ENCODE data around the gene MCM9.

Gene MCM9

GRCh38 chr6:118810420-118811027 lies 124.4 kb downstream of the MCM9 start:
- Histone ChIP-seq H3K27me3 (ENCODE audit: insufficient read depth, poor library complexity, severe bottlenecking) (no peaks in the 10 kb centered on the region), H3K4me3 (replicated peaks; ENCODE audit: insufficient read depth, low read length) (no peak overlapping the region), H3K27ac (replicated peaks) (peak overlapping the region; percentile 81)
- DNase-seq (ENCODE audit: low read depth in 1 of 2, low spot score in 1 of 2): peak; percentile 16 to 81
- 0 out of 2 replicates have a peak, but pooled peaks have one; percentile 33 for TF ChIP-seq POLR2AphosphoS5 (IDR thresholded peaks at IDR 0.05; ENCODE audit: low read depth)
- TF ChIP-seq, protein P1, sequence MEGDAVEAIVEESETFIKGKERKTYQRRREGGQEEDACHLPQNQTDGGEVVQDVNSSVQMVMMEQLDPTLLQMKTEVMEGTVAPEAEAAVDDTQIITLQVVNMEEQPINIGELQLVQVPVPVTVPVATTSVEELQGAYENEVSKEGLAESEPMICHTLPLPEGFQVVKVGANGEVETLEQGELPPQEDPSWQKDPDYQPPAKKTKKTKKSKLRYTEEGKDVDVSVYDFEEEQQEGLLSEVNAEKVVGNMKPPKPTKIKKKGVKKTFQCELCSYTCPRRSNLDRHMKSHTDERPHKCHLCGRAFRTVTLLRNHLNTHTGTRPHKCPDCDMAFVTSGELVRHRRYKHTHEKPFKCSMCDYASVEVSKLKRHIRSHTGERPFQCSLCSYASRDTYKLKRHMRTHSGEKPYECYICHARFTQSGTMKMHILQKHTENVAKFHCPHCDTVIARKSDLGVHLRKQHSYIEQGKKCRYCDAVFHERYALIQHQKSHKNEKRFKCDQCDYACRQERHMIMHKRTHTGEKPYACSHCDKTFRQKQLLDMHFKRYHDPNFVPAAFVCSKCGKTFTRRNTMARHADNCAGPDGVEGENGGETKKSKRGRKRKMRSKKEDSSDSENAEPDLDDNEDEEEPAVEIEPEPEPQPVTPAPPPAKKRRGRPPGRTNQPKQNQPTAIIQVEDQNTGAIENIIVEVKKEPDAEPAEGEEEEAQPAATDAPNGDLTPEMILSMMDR (IDR thresholded peaks at IDR 0.05; ENCODE audit: insufficient read depth, low read length): no peak
- no peak for TF ChIP-seq REST (IDR thresholded peaks at IDR 0.05; ENCODE audit: insufficient replicate concordance, low read depth)
- TF ChIP-seq GABPA (IDR thresholded peaks at IDR 0.05; ENCODE audit: low read depth): 0 out of 2 replicates have a peak, but pooled peaks have one; percentile 18
- peak; percentile 62; the same call in 1 of the 2 replicates for TF ChIP-seq SPI1 (IDR thresholded peaks at IDR 0.05; ENCODE audit: borderline replicate concordance, low read depth)

DNA sequence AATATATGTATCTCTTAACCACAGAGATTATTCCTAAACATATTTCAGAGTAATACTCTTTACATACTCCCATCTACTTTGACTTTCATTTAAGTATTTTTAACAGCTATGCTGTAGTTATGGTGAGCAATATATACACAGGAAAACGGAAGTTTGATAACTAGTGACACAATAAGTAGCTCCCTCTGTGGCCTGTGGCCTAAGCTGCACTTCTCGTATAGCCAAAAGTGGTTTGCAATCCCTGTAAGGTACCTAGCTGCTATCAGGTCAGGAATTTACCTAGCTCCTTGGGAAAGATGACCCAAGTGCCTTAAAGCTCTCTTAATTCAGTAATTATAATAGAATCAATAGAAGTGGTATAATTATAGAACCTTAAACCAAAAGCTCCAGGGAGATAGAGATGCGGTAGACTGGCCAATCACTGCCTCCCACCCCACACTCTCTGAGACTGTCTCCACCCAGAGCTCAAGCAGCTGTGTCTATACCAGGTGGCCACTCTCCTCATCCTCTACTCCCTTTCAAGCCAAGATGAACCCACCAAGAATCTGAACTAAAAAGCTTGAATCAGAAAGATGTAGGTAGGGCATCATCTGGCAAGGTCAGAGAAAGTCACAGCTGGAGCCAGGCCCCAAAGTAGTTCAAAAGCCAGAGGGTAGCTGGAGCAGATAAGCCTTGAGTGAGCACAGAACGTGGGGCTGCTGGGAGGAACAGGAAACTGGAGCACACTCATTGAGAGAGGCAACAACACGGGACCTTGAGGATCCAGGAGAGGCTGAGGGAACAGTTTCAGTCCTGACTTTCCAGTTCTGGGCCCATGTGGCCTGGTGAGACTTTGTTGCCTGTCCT lies 125.9 kb downstream of the MCM9 start:
- no peaks in the 10 kb centered on the region for H3K27me3 ChIP-seq (ENCODE audit: insufficient read depth, poor library complexity, severe bottlenecking)
- no peak overlapping the region for H3K4me3 ChIP-seq (replicated peaks; ENCODE audit: insufficient read depth, low read length)
- peak; percentile 18 to 72 for DNase-seq (ENCODE audit: low read depth in 1 of 2, low spot score in 1 of 2)
- TF ChIP-seq POLR2AphosphoS5 (IDR thresholded peaks at IDR 0.05; ENCODE audit: low read depth): no peak
- TF ChIP-seq GABPA (IDR thresholded peaks at IDR 0.05; ENCODE audit: low read depth): peak; percentile 67
- TF ChIP-seq, protein P1 (IDR thresholded peaks at IDR 0.05; ENCODE audit: insufficient read depth, low read length): peak; percentile 5
- TF ChIP-seq REST (IDR thresholded peaks at IDR 0.05; ENCODE audit: insufficient replicate concordance, low read depth): no peak
- no peak; the same call in 1 of the 2 replicates for TF ChIP-seq SPI1 (IDR thresholded peaks at IDR 0.05; ENCODE audit: borderline replicate concordance, low read depth)
- H3K27ac ChIP-seq (replicated peaks): peak overlapping the region; percentile 81

GRCh38 chr6:118804091-118804490 lies 130.9 kb downstream of the MCM9 start:
- no peak for DNase-seq (ENCODE audit: low read depth in 1 of 2, low spot score in 1 of 2)
- Histone ChIP-seq H3K27me3 (ENCODE audit: insufficient read depth, poor library complexity, severe bottlenecking) (no peaks in the 10 kb centered on the region), H3K4me3 (replicated peaks; ENCODE audit: insufficient read depth, low read length) (no peak overlapping the region), H3K27ac (replicated peaks) (no peak overlapping the region)
- TF ChIP-seq GABPA (IDR thresholded peaks at IDR 0.05; ENCODE audit: low read depth): no peak
- no peak for TF ChIP-seq SPI1 (IDR thresholded peaks at IDR 0.05; ENCODE audit: borderline replicate concordance, low read depth)

GRCh38 chr6:118801257-118801656 lies 133.7 kb downstream of the MCM9 start:
- DNase-seq (ENCODE audit: low read depth in 1 of 2, low spot score in 1 of 2): no peak
- TF ChIP-seq GABPA (IDR thresholded peaks at IDR 0.05; ENCODE audit: low read depth): no peak
- TF ChIP-seq, protein P1 (IDR thresholded peaks at IDR 0.05; ENCODE audit: insufficient read depth, low read length): no peak
- TF ChIP-seq SPI1 (IDR thresholded peaks at IDR 0.05; ENCODE audit: borderline replicate concordance, low read depth): no peak
- no peak for TF ChIP-seq POLR2AphosphoS5 (IDR thresholded peaks at IDR 0.05; ENCODE audit: low read depth)
- TF ChIP-seq REST (IDR thresholded peaks at IDR 0.05; ENCODE audit: insufficient replicate concordance, low read depth): no peak
- Histone ChIP-seq H3K27ac (replicated peaks) (no peak overlapping the region), H3K27me3 (ENCODE audit: insufficient read depth, poor library complexity, severe bottlenecking) (no peaks in the 10 kb centered on the region), H3K4me3 (replicated peaks; ENCODE audit: insufficient read depth, low read length) (no peak overlapping the region)
